GM12801 (cell line): ENCODE measurements around the gene SLC4A11.

Experiments
- CTCF ChIP-seq: IDR thresholded peaks from one replicate; pipeline ENCODE4 v1.5.1; 2011; ENCODE audit warnings: control low read depth; ENCODE audit not compliant: insufficient read length; ENCODE audit errors: extremely low read depth

The SLC4A11 gene

GRCh38 chr20:3238616-3239025, 369 bp downstream of the SLC4A11 start:
- no peak for TF ChIP-seq CTCF

- no peak for TF ChIP-seq CTCF
Measured at GRCh38 chr20:3237958-3238615, 903 bp downstream of the SLC4A11 start.

- no peak for TF ChIP-seq CTCF
Measured at GRCh38 chr20:3237011-3237957, 1.7 kb downstream of the SLC4A11 start.

- no peak for TF ChIP-seq CTCF
Measured at GRCh38 chr20:3235666-3236324, 3.2 kb downstream of the SLC4A11 start.

GRCh38 chr20:3233991-3234498, 4.9 kb downstream of the SLC4A11 start:
- no peak for TF ChIP-seq CTCF

GRCh38 chr20:3233131-3233990, 5.6 kb downstream of the SLC4A11 start:
- TF ChIP-seq CTCF, result no peak
